ENCODE data around the gene GRM6.

Gene GRM6

GRCh38 chr5:178984145-178985072 is 10.7 kb downstream of the GRM6 start:
- no peak for DNase-seq (ENCODE audit: low read depth, low spot score)

GRCh38 chr5:178983728-178984127 is 11.4 kb downstream of the GRM6 start:
- DNase-seq (ENCODE audit: low read depth, low spot score), result no peak

GRCh38 chr5:178982941-178983340 is 12.2 kb downstream of the GRM6 start:
- no peak for DNase-seq (ENCODE audit: low read depth, low spot score)

GRCh38 chr5:178981381-178981780 is 13.7 kb downstream of the GRM6 start:
- DNase-seq (ENCODE audit: low read depth, low spot score), result no peak

GRCh38 chr5:178965465-178966055 is 29.6 kb downstream of the GRM6 start:
- no peak for DNase-seq (ENCODE audit: low read depth, low spot score)

GRCh38 chr5:178941361-178941760 is 53.8 kb downstream of the GRM6 start:
- DNase-seq (ENCODE audit: low read depth, low spot score), result no peak

- DNase-seq (ENCODE audit: low read depth, low spot score), result peak; percentile 93
Measured at GRCh38 chr5:178940569-178941360, 54.4 kb downstream of the GRM6 start, which contains the start of gene ZNF454. Gene ZNF454 (plus strand): TSS chr5:178941198. CDS start chr5:178942792, 1,594 bp downstream.

- DNase-seq (ENCODE audit: low read depth, low spot score), result no peak
Measured at GRCh38 chr5:178931846-178932760, 63.0 kb downstream of the GRM6 start.
